ENCODE measurements around the gene PEDS1. TPM values are rescaled to one million over a fixed set of nuclear protein-coding genes. Genes with fewer than 3 reads are reported as not detected.

PEDS1 gene
- total and polyA plus RNA-seq, 2 of the 13 experiments (the other 11 are each of a cell fraction or from before 2014, with no cell fraction given), result 30.5 to 93.9 TPM

DNA sequence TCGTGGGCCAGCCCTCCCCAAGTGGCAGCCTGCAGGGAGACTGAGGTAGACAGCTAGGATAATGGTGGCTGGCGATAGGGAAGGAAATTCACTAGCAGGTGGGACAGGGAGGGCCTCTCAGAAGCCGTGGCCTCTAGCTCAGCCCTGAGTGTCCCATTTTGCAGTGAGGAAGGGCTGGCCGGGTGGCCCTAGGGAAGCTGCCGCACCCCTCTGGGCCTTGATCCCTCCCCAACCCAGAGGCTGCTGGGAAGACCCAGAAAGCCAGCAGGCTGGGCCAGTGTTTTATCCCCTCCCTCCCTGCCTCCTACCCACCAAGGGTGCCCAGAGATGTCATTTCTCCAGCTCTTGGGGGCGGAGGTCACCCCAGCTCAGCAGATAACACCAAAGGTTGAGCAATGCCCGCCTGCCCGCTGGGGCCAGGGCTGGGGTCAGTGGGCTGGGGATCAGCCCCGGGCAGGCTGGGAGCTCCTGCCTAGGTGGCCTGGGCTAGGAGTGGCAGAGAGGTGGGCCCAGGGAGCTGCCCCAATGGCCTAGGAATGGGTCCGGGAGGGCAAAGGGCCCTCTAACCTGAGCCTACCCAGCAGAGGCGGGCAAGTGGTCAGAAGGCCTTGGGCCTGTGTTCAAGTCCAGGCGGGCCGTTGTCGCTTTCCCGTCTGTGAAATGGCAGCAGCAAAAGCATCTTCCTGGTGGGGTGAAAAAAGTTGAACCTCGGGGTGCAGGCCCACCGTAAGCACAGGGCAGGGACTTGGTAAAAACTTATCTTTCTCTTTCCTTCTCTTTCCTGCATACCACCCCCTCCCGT is 35.6 kb upstream of the PEDS1 start (continued):
- TF ChIP-seq, protein P1, sequence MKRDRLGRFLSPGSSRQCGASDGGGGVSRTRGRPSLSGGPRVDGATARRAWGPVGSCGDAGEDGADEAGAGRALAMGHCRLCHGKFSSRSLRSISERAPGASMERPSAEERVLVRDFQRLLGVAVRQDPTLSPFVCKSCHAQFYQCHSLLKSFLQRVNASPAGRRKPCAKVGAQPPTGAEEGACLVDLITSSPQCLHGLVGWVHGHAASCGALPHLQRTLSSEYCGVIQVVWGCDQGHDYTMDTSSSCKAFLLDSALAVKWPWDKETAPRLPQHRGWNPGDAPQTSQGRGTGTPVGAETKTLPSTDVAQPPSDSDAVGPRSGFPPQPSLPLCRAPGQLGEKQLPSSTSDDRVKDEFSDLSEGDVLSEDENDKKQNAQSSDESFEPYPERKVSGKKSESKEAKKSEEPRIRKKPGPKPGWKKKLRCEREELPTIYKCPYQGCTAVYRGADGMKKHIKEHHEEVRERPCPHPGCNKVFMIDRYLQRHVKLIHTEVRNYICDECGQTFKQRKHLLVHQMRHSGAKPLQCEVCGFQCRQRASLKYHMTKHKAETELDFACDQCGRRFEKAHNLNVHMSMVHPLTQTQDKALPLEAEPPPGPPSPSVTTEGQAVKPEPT (CRISPR knock-in tag; IDR thresholded peaks at IDR 0.05; ENCODE audit: low read depth), result no peak; the same call in 1 of the 2 replicates
- TF ChIP-seq ZSCAN20 (CRISPR knock-in tag; IDR thresholded peaks at IDR 0.05; ENCODE audit: borderline replicate concordance), result no peak; the same call in 1 of the 2 replicates
- TF ChIP-seq, protein P2, sequence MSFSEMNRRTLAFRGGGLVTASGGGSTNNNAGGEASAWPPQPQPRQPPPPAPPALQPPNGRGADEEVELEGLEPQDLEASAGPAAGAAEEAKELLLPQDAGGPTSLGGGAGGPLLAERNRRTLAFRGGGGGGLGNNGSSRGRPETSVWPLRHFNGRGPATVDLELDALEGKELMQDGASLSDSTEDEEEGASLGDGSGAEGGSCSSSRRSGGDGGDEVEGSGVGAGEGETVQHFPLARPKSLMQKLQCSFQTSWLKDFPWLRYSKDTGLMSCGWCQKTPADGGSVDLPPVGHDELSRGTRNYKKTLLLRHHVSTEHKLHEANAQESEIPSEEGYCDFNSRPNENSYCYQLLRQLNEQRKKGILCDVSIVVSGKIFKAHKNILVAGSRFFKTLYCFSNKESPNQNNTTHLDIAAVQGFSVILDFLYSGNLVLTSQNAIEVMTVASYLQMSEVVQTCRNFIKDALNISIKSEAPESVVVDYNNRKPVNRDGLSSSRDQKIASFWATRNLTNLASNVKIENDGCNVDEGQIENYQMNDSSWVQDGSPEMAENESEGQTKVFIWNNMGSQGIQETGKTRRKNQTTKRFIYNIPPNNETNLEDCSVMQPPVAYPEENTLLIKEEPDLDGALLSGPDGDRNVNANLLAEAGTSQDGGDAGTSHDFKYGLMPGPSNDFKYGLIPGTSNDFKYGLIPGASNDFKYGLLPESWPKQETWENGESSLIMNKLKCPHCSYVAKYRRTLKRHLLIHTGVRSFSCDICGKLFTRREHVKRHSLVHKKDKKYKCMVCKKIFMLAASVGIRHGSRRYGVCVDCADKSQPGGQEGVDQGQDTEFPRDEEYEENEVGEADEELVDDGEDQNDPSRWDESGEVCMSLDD (CRISPR knock-in tag; IDR thresholded peaks at IDR 0.05; ENCODE audit: borderline replicate concordance), result peak; percentile 98
- TF ChIP-seq ZKSCAN8 (CRISPR knock-in tag; IDR thresholded peaks at IDR 0.05; ENCODE audit: borderline replicate concordance), result peak; percentile 93; the same call in 1 of the 2 replicates
- peak; percentile 92 for TF ChIP-seq MED13 (CRISPR knock-in tag; IDR thresholded peaks at IDR 0.05)
- TF ChIP-seq, protein P3, sequence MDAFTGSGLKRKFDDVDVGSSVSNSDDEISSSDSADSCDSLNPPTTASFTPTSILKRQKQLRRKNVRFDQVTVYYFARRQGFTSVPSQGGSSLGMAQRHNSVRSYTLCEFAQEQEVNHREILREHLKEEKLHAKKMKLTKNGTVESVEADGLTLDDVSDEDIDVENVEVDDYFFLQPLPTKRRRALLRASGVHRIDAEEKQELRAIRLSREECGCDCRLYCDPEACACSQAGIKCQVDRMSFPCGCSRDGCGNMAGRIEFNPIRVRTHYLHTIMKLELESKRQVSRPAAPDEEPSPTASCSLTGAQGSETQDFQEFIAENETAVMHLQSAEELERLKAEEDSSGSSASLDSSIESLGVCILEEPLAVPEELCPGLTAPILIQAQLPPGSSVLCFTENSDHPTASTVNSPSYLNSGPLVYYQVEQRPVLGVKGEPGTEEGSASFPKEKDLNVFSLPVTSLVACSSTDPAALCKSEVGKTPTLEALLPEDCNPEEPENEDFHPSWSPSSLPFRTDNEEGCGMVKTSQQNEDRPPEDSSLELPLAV (CRISPR knock-in tag; conservative IDR thresholded peaks at IDR 0.05; ENCODE audit: low read depth), result no peak
- TF ChIP-seq, protein P4, sequence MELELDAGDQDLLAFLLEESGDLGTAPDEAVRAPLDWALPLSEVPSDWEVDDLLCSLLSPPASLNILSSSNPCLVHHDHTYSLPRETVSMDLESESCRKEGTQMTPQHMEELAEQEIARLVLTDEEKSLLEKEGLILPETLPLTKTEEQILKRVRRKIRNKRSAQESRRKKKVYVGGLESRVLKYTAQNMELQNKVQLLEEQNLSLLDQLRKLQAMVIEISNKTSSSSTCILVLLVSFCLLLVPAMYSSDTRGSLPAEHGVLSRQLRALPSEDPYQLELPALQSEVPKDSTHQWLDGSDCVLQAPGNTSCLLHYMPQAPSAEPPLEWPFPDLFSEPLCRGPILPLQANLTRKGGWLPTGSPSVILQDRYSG (CRISPR knock-in tag; IDR thresholded peaks at IDR 0.05), result peak; percentile 34; the same call in 1 of the 2 replicates
- TF ChIP-seq, protein P5, sequence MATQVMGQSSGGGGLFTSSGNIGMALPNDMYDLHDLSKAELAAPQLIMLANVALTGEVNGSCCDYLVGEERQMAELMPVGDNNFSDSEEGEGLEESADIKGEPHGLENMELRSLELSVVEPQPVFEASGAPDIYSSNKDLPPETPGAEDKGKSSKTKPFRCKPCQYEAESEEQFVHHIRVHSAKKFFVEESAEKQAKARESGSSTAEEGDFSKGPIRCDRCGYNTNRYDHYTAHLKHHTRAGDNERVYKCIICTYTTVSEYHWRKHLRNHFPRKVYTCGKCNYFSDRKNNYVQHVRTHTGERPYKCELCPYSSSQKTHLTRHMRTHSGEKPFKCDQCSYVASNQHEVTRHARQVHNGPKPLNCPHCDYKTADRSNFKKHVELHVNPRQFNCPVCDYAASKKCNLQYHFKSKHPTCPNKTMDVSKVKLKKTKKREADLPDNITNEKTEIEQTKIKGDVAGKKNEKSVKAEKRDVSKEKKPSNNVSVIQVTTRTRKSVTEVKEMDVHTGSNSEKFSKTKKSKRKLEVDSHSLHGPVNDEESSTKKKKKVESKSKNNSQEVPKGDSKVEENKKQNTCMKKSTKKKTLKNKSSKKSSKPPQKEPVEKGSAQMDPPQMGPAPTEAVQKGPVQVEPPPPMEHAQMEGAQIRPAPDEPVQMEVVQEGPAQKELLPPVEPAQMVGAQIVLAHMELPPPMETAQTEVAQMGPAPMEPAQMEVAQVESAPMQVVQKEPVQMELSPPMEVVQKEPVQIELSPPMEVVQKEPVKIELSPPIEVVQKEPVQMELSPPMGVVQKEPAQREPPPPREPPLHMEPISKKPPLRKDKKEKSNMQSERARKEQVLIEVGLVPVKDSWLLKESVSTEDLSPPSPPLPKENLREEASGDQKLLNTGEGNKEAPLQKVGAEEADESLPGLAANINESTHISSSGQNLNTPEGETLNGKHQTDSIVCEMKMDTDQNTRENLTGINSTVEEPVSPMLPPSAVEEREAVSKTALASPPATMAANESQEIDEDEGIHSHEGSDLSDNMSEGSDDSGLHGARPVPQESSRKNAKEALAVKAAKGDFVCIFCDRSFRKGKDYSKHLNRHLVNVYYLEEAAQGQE (IDR thresholded peaks at IDR 0.05; ENCODE audit: borderline replicate concordance in 1 of 2, low read depth in 1 of 2, low read length in 2 of 2), result peak in 1 of 2 experiments; percentile 62; a peak in 2 of 4 replicates
- peak; percentile 70; the same call in 1 of the 2 replicates for TF ChIP-seq ZNF225 (CRISPR knock-in tag; IDR thresholded peaks at IDR 0.05)
- TF ChIP-seq, protein P6, sequence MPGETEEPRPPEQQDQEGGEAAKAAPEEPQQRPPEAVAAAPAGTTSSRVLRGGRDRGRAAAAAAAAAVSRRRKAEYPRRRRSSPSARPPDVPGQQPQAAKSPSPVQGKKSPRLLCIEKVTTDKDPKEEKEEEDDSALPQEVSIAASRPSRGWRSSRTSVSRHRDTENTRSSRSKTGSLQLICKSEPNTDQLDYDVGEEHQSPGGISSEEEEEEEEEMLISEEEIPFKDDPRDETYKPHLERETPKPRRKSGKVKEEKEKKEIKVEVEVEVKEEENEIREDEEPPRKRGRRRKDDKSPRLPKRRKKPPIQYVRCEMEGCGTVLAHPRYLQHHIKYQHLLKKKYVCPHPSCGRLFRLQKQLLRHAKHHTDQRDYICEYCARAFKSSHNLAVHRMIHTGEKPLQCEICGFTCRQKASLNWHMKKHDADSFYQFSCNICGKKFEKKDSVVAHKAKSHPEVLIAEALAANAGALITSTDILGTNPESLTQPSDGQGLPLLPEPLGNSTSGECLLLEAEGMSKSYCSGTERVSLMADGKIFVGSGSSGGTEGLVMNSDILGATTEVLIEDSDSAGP (CRISPR knock-in tag; IDR thresholded peaks at IDR 0.05; ENCODE audit: borderline replicate concordance), result peak; percentile 95
- TF ChIP-seq ZNF160 (CRISPR knock-in tag; IDR thresholded peaks at IDR 0.05), result peak; percentile 50; the same call in 1 of the 2 replicates
- TF ChIP-seq ZNF761 (CRISPR knock-in tag; conservative IDR thresholded peaks at IDR 0.05), result peak; percentile 68; the same call in 1 of the 2 replicates
- TF ChIP-seq ZNF746 (CRISPR knock-in tag; IDR thresholded peaks at IDR 0.05), result peak; percentile 98
- peak; percentile 95; the same call in 1 of the 2 replicates for TF ChIP-seq NR1H2 (CRISPR knock-in tag; IDR thresholded peaks at IDR 0.05; ENCODE audit: borderline replicate concordance, low read depth)

Measured in HepG2 (cell line).